Right lobe of liver (tissue), 4 donors: ENCODE results near the gene RHCG.

Source experiments
- CTCF ChIP-seq, 4 donors: fragments of 200-600 bp in 3 of 4; fragments of 450-650 bp in 1 of 4; IDR thresholded peaks; one replicate each; pipeline versions ENCODE4 v1.5.1 to v1.8.0; 2016 to 2022; ENCODE audit warnings: antibody characterized with exemption in 4 of 4, mild to moderate bottlenecking in 2 of 4
- POLR2A ChIP-seq: fragments of 450-650 bp; IDR thresholded peaks from one replicate; pipeline ENCODE4 v1.6.1; 2017; ENCODE audit warnings: antibody characterized with exemption, mild to moderate bottlenecking
- donor health status: DM: no; HTN: no; CAD: no.
- donor health status: DM: no; HTN: no; CAD: no.
- donor health status: DM: no; HTN: yes; CAD: no.

- TF ChIP-seq CTCF (IDR thresholded peaks at IDR 0.05) (no peak), POLR2A (no peak)
Observed at GRCh38 chr15:89455535-89455934, 40.8 kb downstream of the RHCG start.
